Activated naive CD8-positive, alpha-beta T cell treated with anti-CD3 and anti-CD28 coated beads, Interleukin-2, amount 50 U/mL, for 24 hours (primary cell): ENCODE measurements around the gene CHMP4B.

ENCODE experiments used
- ATAC-seq: fragments of 150-1000 bp; cut with Tn5 transposase; one replicate; pipeline ENCODE4 v1.10.0; 2021
- DNase-seq: peaks from one replicate; pipeline ENCODE4 v3.0.0; 2021
- H3K27ac Mint-ChIP-seq: one replicate; pipeline ENCODE4 v1.8.0; 2021; ENCODE audit warnings: mild to moderate bottlenecking, mixed read lengths
- H3K27me3 Mint-ChIP-seq: one replicate; pipeline ENCODE4 v1.8.0; 2021; ENCODE audit warnings: mixed read lengths
- H3K36me3 Mint-ChIP-seq: one replicate; pipeline ENCODE4 v1.8.0; 2021; ENCODE audit warnings: low read depth, mixed read lengths
- H3K4me1 Mint-ChIP-seq: one replicate; pipeline ENCODE4 v1.8.0; 2021; ENCODE audit warnings: mixed read lengths
- H3K4me3 Mint-ChIP-seq: one replicate; pipeline ENCODE4 v1.8.0; 2021; ENCODE audit warnings: mild to moderate bottlenecking, moderate library complexity, mixed read lengths
- H3K9me3 Mint-ChIP-seq: one replicate; pipeline ENCODE4 v1.8.0; 2021; ENCODE audit warnings: mixed read lengths

Gene CHMP4B

GRCh38 chr20:33822423-33822822, 11.3 kb downstream of the CHMP4B start:
- no peak overlapping the region for H3K4me3 Mint-ChIP-seq
- ATAC-seq (no peak), DNase-seq (no peak)
- no peaks in the 10 kb centered on the region for H3K9me3 Mint-ChIP-seq
- peaks cover 83% of the 10 kb centered on the region for H3K4me1 Mint-ChIP-seq
- H3K27me3 Mint-ChIP-seq = no peaks in the 10 kb centered on the region
- peaks cover 12% of the 10 kb centered on the region for H3K36me3 Mint-ChIP-seq
- no peak overlapping the region for H3K27ac Mint-ChIP-seq

- H3K9me3 Mint-ChIP-seq = no peaks in the 10 kb centered on the region
- DNase-seq (no peak), ATAC-seq (no peak)
- peaks cover 15% of the 10 kb centered on the region for H3K36me3 Mint-ChIP-seq
- no peaks in the 10 kb centered on the region for H3K27me3 Mint-ChIP-seq
- peaks cover 82% of the 10 kb centered on the region for H3K4me1 Mint-ChIP-seq
- no peak overlapping the region for H3K4me3 Mint-ChIP-seq
- no peak overlapping the region for H3K27ac Mint-ChIP-seq
Observed at GRCh38 chr20:33822991-33823390, 11.8 kb downstream of the CHMP4B start.

GRCh38 chr20:33824852-33825251, 13.7 kb downstream of the CHMP4B start:
- peaks cover 22% of the 10 kb centered on the region for H3K36me3 Mint-ChIP-seq
- H3K4me1 Mint-ChIP-seq = peaks cover 78% of the 10 kb centered on the region

GRCh38 chr20:33825340-33826269, 14.5 kb downstream of the CHMP4B start:
- Mint-ChIP-seq H3K36me3 (peaks cover 23% of the 10 kb centered on the region), H3K27ac (no peak overlapping the region), H3K4me3 (no peak overlapping the region), H3K4me1 (peaks cover 77% of the 10 kb centered on the region), H3K27me3 (no peaks in the 10 kb centered on the region), H3K9me3 (no peaks in the 10 kb centered on the region)
- DNase-seq (no peak), ATAC-seq (peak; percentile 42)

More at GRCh38 chr20:33824852-33825251, 13.7 kb downstream of the CHMP4B start:
- no peak overlapping the region for H3K4me3 Mint-ChIP-seq
- no peak for ATAC-seq
- H3K27me3 Mint-ChIP-seq = no peaks in the 10 kb centered on the region
- no peak overlapping the region for H3K27ac Mint-ChIP-seq
- DNase-seq = no peak
- H3K9me3 Mint-ChIP-seq = no peaks in the 10 kb centered on the region

GRCh38 chr20:33826270-33826897, 15.2 kb downstream of the CHMP4B start:
- ATAC-seq (no peak), DNase-seq (no peak)
- Mint-ChIP-seq H3K36me3 (peaks cover 24% of the 10 kb centered on the region), H3K27ac (no peak overlapping the region), H3K4me1 (peaks cover 76% of the 10 kb centered on the region), H3K27me3 (no peaks in the 10 kb centered on the region), H3K9me3 (no peaks in the 10 kb centered on the region), H3K4me3 (no peak overlapping the region)

GRCh38 chr20:33827109-33827508, 16.0 kb downstream of the CHMP4B start:
- Mint-ChIP-seq H3K36me3 (peaks cover 31% of the 10 kb centered on the region), H3K27me3 (no peaks in the 10 kb centered on the region), H3K4me3 (no peak overlapping the region), H3K27ac (no peak overlapping the region), H3K4me1 (peaks cover 71% of the 10 kb centered on the region), H3K9me3 (no peaks in the 10 kb centered on the region)
- DNase-seq = no peak
- no peak for ATAC-seq

GRCh38 chr20:33827634-33828325, 16.6 kb downstream of the CHMP4B start:
- Mint-ChIP-seq H3K4me1 (peaks cover 64% of the 10 kb centered on the region), H3K36me3 (peaks cover 31% of the 10 kb centered on the region), H3K27ac (peak overlapping the region; percentile 26), H3K4me3 (no peak overlapping the region), H3K27me3 (no peaks in the 10 kb centered on the region), H3K9me3 (no peaks in the 10 kb centered on the region)
- ATAC-seq = no peak
- no peak for DNase-seq

- no peak for ATAC-seq
- no peak for DNase-seq
- Mint-ChIP-seq H3K4me3 (no peak overlapping the region), H3K27me3 (no peaks in the 10 kb centered on the region), H3K4me1 (peaks cover 58% of the 10 kb centered on the region), H3K27ac (peak overlapping the region; percentile 26), H3K9me3 (no peaks in the 10 kb centered on the region), H3K36me3 (peaks cover 31% of the 10 kb centered on the region)
Observed at GRCh38 chr20:33828326-33828844, 17.2 kb downstream of the CHMP4B start.

- H3K4me1 Mint-ChIP-seq = peaks cover 54% of the 10 kb centered on the region
- ATAC-seq = no peak
- DNase-seq = no peak
- no peak overlapping the region for H3K27ac Mint-ChIP-seq
- H3K36me3 Mint-ChIP-seq = peaks cover 28% of the 10 kb centered on the region
- no peaks in the 10 kb centered on the region for H3K9me3 Mint-ChIP-seq
- H3K4me3 Mint-ChIP-seq = no peak overlapping the region
- H3K27me3 Mint-ChIP-seq = no peaks in the 10 kb centered on the region
Observed at GRCh38 chr20:33828967-33829560, 17.9 kb downstream of the CHMP4B start.

GRCh38 chr20:33829636-33830035, 18.5 kb downstream of the CHMP4B start:
- peaks cover 24% of the 10 kb centered on the region for H3K36me3 Mint-ChIP-seq
- H3K4me3 Mint-ChIP-seq = no peak overlapping the region
- no peaks in the 10 kb centered on the region for H3K9me3 Mint-ChIP-seq
- no peak for ATAC-seq
- no peak for DNase-seq
- peaks cover 48% of the 10 kb centered on the region for H3K4me1 Mint-ChIP-seq
- H3K27ac Mint-ChIP-seq = peak overlapping the region; percentile 10
- H3K27me3 Mint-ChIP-seq = no peaks in the 10 kb centered on the region

GRCh38 chr20:33830371-33830770, 19.2 kb downstream of the CHMP4B start:
- H3K4me3 Mint-ChIP-seq = no peak overlapping the region

GRCh38 chr20:33832103-33832804, 21.1 kb downstream of the CHMP4B start:
- DNase-seq (no peak), ATAC-seq (no peak)
- H3K36me3 Mint-ChIP-seq = peaks cover 35% of the 10 kb centered on the region
- no peak overlapping the region for H3K27ac Mint-ChIP-seq
- no peaks in the 10 kb centered on the region for H3K27me3 Mint-ChIP-seq
- H3K4me1 Mint-ChIP-seq = peaks cover 42% of the 10 kb centered on the region
- H3K9me3 Mint-ChIP-seq = no peaks in the 10 kb centered on the region
- no peak overlapping the region for H3K4me3 Mint-ChIP-seq

More at GRCh38 chr20:33830371-33830770, 19.2 kb downstream of the CHMP4B start:
- Mint-ChIP-seq H3K27ac (no peak overlapping the region), H3K9me3 (no peaks in the 10 kb centered on the region), H3K4me1 (peaks cover 42% of the 10 kb centered on the region), H3K36me3 (peaks cover 30% of the 10 kb centered on the region), H3K27me3 (no peaks in the 10 kb centered on the region)
- ATAC-seq (no peak), DNase-seq (no peak)

GRCh38 chr20:33833333-33833732, 22.2 kb downstream of the CHMP4B start:
- ATAC-seq (no peak), DNase-seq (no peak)
- Mint-ChIP-seq H3K9me3 (no peaks in the 10 kb centered on the region), H3K4me1 (peaks cover 41% of the 10 kb centered on the region), H3K36me3 (peaks cover 31% of the 10 kb centered on the region), H3K27me3 (no peaks in the 10 kb centered on the region), H3K4me3 (no peak overlapping the region), H3K27ac (no peak overlapping the region)
